ENCODE measurements around the gene TM4SF20.
"Not testable (repeated sequence)": the region's sequence is repeated elsewhere in the genome, so short reads cannot be mapped to it uniquely, and the experiment has no call there.

Gene TM4SF20

GRCh38 chr2:227398684-227399670 is 19.9 kb upstream of the TM4SF20 start:
- no peak for DNase-seq (ENCODE audit: low read depth, low spot score)

DNA sequence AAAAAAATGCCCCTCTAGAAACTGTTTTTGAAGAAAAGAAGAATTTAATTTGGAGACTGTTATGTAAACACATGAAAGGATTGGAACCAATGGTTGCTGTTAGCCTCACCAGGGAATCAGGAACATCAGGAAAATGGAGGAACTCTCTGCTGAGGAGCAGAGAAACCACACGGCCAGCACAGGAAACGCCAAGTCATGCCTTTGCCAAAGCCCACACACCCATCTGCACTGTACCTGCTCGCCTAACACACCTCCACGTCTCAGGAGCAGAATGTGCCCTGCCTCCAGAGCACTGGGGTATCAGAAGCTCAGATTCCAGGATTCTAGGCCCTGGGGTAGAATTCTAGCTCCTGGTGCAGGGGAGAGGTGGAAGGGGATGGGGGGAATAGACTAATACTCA is 18.5 kb upstream of the TM4SF20 start:
- no peak for DNase-seq (ENCODE audit: low read depth, low spot score)

DNA sequence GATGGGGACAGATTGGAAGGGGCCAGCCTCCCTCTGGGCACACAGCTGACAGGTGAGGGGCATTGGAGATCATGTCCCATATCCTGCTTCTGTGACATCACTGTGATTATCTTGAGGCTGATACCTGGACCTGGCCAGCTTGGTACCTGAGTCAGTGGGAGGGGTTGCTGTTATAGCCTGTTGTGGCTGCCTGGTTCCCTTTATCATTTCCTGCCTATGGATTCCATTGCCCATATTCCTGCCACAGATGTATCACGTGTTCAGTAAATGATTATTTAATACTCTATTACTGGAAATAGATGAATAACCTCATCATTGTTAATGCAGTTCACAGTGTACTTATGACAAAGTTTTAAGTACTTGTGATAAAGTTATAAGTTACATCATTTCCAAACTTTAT is 16.4 kb upstream of the TM4SF20 start:
- DNase-seq (ENCODE audit: low read depth, low spot score), result no peak

DNA sequence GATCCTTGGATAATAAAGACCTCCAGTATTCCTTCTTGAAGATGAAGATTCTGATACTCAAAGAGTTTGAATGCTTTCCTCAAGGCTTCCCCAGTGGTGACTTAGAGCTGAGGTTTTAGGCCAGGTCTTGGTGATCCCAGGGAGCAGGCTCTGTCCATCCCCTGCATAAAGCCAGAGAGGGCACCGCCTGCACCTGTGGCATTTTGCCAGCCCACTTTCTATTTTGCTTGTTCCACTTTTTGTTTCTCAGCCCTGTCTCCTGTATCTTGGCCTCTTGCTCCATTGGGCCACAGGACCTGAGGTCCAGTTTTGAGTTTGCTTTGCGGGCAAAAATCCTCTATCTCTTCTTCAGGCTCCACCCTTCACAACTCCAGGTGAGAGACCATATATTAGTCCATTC is 15.3 kb upstream of the TM4SF20 start:
- DNase-seq (ENCODE audit: low read depth, low spot score), result no peak

- DNase-seq (ENCODE audit: low read depth, low spot score), result no peak
These were observed 11.6 kb upstream of the TM4SF20 start for GRCh38 chr2:227390468-227391256.

GRCh38 chr2:227389661-227390060 is 10.6 kb upstream of the TM4SF20 start:
- DNase-seq (ENCODE audit: low read depth, low spot score), result no peak

DNA sequence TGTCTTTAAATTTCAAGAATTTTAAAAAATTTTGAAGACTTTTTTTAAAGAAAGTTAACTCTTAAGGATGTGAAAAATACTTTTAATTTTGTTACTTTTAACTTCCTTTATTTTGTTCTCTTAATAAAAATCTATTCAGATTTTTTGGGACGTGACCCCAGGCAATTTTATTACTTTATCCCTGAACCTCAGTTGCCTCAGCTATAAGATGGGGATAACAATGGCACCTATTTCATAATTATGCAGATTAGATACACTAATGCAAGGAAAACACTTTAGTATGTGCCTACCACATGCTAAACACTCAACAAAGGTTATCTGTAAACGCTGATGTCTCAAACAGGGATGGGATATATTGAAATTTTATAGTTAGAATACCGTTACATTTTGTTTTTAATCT is 10.1 kb upstream of the TM4SF20 start:
- DNase-seq (ENCODE audit: low read depth, low spot score), result no peak

GRCh38 chr2:227388537-227389011 is 9.5 kb upstream of the TM4SF20 start:
- no peak for DNase-seq (ENCODE audit: low read depth, low spot score)

DNA sequence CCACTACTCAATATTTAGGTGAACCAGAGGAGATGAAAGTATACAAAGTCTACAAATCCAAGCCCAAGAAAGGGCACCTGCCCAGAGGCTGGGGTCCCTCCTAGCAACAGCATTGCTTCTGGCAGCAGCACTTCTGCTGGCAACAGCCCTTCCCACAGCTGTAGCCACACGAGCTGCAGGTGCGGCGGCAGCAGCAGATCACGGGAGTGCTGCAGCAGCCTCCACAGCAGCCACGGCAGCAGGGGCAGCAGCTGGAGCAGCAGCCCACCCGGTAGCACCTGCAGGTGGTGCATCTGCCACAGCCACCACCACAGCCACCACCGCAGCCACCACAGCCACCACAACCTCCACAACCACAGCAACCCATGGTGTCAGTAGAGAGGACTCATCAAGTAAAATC is 8.5 kb upstream of the TM4SF20 start, which contains the start of gene SCYGR1:
TSS of gene SCYGR1 (minus strand) at position 367 of the 400 bp plus-strand sequence. CDS start at position 367, 0 bp downstream.
- DNase-seq (ENCODE audit: low read depth, low spot score), result not testable (repeated sequence)

DNA sequence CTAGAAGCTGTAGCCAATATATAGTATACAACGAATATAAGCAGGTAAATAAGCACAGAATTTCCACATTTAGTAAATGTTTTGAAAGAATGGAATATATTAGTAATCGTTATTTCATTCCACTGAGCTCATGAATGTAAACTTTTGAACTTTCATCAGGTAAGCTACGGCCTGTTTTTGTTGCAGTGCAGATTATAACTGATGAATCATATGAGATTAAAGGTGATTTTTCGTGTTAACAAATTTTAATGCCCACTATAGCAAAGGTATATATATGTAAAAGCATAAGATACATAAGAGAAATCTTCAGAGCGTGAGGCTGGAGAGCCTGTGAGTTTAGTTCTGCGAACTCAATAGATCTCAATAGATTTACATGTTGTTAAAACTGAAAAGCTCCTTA is 7.5 kb upstream of the TM4SF20 start:
- DNase-seq (ENCODE audit: low read depth, low spot score), result no peak

DNA sequence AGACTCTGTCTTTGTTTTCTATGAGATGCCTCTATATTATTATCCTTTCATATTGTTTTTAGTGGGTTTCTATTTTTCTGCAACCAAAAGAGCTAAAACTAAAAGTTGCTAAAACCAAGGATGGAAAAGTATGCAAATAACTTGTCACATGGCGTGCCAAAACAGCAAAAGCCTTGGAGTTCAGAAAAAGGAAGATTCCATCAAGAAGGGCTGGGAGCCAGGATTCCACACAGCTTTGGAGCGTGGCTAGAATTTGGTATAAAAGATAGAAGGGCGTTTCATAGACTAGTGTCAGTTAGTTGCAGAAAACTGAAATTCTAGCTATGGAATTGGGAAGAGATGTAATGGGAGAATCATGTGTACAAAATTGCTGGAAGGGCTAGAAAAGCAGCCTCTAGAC is 4.6 kb upstream of the TM4SF20 start:
- no peak for DNase-seq (ENCODE audit: low read depth, low spot score)

GRCh38 chr2:227382241-227382835 is 3.2 kb upstream of the TM4SF20 start:
- not testable (repeated sequence) for DNase-seq (ENCODE audit: low read depth, low spot score)

DNA sequence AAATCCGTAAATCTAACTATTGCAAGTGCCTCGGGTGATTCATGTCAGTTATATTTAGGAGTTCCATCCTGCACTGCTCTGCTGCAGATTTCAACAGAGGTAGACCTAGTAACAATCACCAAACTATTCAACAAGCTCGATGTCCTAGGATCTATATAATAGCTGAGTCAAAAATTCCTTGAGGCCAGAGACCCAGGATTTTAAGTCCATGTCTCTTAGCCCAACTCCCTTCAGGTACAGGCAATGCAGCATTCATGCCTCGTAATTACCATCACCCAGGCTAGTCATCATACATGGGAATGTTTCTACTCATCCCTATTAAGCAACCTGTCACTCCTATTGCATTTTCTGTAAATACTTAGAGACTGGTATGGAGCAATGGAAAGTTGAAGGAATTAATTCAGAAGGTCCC is 729 bp downstream of the TM4SF20 start:
- no peak for DNase-seq (ENCODE audit: low read depth, low spot score)

- DNase-seq (ENCODE audit: low read depth, low spot score), result no peak
These were observed 1.4 kb downstream of the TM4SF20 start for GRCh38 chr2:227377467-227378351.

- DNase-seq (ENCODE audit: low read depth, low spot score), result no peak
These were observed 2.3 kb downstream of the TM4SF20 start for GRCh38 chr2:227376656-227377396.

DNA sequence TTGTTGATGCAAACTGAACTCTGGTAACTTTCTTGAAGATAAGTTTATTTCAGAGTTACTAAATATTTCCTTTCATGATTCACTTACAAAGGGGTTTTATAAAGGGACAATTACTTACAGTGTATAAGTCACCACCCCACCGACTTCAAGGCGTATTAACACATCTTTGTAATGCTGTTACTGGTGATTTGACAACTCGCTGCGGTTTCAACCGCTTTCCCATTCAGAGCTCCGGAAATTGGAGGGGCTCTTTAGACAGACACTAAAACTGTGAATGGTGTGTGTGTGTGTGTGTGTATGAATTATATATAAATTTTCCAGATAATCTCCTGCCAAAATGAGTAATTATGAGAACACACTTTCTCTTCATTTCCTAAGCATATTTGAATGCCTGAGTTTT is 4.9 kb downstream of the TM4SF20 start:
- no peak for DNase-seq (ENCODE audit: low read depth, low spot score)

- no peak for DNase-seq (ENCODE audit: low read depth, low spot score)
These were observed 5.7 kb downstream of the TM4SF20 start for GRCh38 chr2:227373389-227373788.

DNA sequence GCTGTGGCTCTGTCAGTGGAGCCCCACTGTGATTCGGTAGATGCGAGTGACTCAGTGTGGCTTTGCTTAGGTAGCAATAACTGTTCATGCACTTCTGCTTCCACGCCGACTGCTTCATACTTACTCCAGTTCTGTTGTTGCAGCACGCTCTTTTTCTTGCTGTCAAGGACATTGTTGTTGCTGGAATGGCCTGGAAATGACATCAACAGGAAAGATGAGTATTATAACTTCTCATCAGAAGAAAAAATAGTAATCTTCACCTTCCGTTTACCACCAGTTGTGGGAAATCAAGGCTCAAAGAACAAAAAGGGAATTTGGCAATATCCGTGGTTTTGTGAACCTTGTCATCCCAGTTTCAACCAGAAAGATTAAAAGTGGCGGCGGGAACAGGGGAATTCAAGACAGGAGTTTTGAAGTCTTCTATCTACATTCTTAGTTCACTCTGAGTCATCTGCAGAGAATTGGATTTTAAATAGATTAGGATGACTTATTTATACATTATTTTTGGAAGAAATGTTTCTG is 8.3 kb downstream of the TM4SF20 start:
- no peak for DNase-seq (ENCODE audit: low read depth, low spot score)

DNA sequence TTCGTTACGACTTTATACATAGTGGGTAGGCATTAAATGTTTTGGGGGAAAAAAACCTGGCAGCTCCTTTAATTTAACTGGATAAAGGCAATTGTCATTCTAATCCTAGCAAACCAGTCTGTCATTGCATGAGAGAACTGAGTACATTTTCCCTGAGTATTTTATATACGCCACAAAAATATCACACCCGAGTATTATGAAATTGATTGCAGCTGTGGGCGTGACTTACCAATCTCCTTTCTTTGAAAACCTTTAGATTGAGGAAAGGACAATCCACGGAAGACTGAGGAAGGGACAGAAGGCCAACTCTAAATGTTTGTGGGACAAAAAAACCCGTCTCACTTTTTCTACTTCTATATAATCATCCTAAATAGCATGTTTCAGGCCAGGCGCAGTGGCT is 9.0 kb downstream of the TM4SF20 start:
- no peak for DNase-seq (ENCODE audit: low read depth, low spot score)

- DNase-seq (ENCODE audit: low read depth, low spot score), result no peak
These were observed 10.5 kb downstream of the TM4SF20 start for GRCh38 chr2:227368574-227368973.
